MM.1S (cell line): ENCODE measurements around the gene TRAF3.

ENCODE experiments used
- DNase-seq: peaks from one replicate; pipeline ENCODE4 v3.0.0-alpha.2; 2015
- H2AFZ ChIP-seq: fragments of 300-600 bp; sonication (generic); 2 replicates; pipeline ENCODE4 v1.6.0; 2016; ENCODE audit warnings: antibody characterized with exemption, low read length
- H3F3A ChIP-seq: fragments of 300-600 bp; sonication (generic); 2 replicates; pipeline ENCODE4 v1.6.1; 2016; ENCODE audit warnings: mild to moderate bottlenecking, antibody characterized with exemption, low read length, moderate library complexity, mixed read lengths; ENCODE audit not compliant: insufficient read depth
- H3K27ac ChIP-seq: fragments of 300-600 bp; sonication (generic); 2 replicates; pipeline ENCODE4 v1.5.1; 2016; ENCODE audit warnings: mild to moderate bottlenecking, low read length
- H3K27me3 ChIP-seq: fragments of 300-600 bp; sonication (generic); replicated peaks from 2 replicates; pipeline ENCODE4 v1.6.0; 2016; ENCODE audit warnings: low read length; ENCODE audit not compliant: insufficient read depth
- H3K36me3 ChIP-seq: fragments of 300-600 bp; sonication (generic); replicated peaks from 2 replicates; pipeline ENCODE4 v1.6.1; 2016; ENCODE audit warnings: mild to moderate bottlenecking, low read length, mixed read lengths; ENCODE audit not compliant: insufficient read depth
- H3K4me1 ChIP-seq: fragments of 300-600 bp; sonication (generic); 2 replicates; pipeline ENCODE4 v1.6.1; 2016; ENCODE audit warnings: low read length, mixed read lengths
- H3K4me2 ChIP-seq: fragments of 300-600 bp; sonication (generic); 2 replicates; pipeline ENCODE4 v1.6.0; 2016; ENCODE audit warnings: low read depth, low read length
- H3K4me3 ChIP-seq: fragments of 300-600 bp; sonication (generic); 2 replicates; pipeline ENCODE4 v1.5.1; 2016; ENCODE audit warnings: low read length, mixed read lengths
- H3K79me2 ChIP-seq: fragments of 300-600 bp; sonication (generic); 2 replicates; pipeline ENCODE4 v1.6.1; 2016; ENCODE audit warnings: mixed run types, low read length, mixed read lengths
- H3K9ac ChIP-seq: fragments of 300-600 bp; sonication (generic); 2 replicates; pipeline ENCODE4 v1.6.1; 2016; ENCODE audit warnings: low read length, mixed read lengths
- H3K9me2 ChIP-seq: fragments of 300-600 bp; sonication (generic); replicated peaks from 2 replicates; pipeline ENCODE4 v1.6.1; 2016; ENCODE audit warnings: mild to moderate bottlenecking, low read length, mixed read lengths; ENCODE audit not compliant: insufficient read depth
- H3K9me3 ChIP-seq: fragments of 300-600 bp; sonication (generic); replicated peaks from 2 replicates; pipeline ENCODE4 v1.6.1; 2016; ENCODE audit warnings: mild to moderate bottlenecking, low read length, mixed read lengths; ENCODE audit not compliant: insufficient read depth
- H4K20me1 ChIP-seq: fragments of 300-600 bp; sonication (generic); 2 replicates; pipeline ENCODE4 v1.6.1; 2016; ENCODE audit warnings: mild to moderate bottlenecking, low read length, moderate library complexity, mixed read lengths; ENCODE audit not compliant: insufficient read depth
- EZH2 ChIP-seq: fragments of 300-600 bp; sonication (generic); optimal IDR thresholded peaks from 2 replicates; pipeline ENCODE3; 2017; ENCODE audit warnings: low read depth, mild to moderate bottlenecking, antibody characterized with exemption, low read length, mixed read lengths
- EZH2phosphoT487 ChIP-seq: fragments of 300-600 bp; sonication (generic); IDR thresholded peaks from 2 replicates; pipeline ENCODE4 v1.6.1; 2018; ENCODE audit warnings: antibody characterized with exemption, low read length
- TF ChIP-seq, protein P1 (sequence below): fragments of 300-600 bp; sonication (generic); IDR thresholded peaks from 2 replicates; pipeline ENCODE4 v1.5.1; 2016; ENCODE audit warnings: antibody characterized with exemption, low read length, mixed read lengths

TRAF3 gene

DNA sequence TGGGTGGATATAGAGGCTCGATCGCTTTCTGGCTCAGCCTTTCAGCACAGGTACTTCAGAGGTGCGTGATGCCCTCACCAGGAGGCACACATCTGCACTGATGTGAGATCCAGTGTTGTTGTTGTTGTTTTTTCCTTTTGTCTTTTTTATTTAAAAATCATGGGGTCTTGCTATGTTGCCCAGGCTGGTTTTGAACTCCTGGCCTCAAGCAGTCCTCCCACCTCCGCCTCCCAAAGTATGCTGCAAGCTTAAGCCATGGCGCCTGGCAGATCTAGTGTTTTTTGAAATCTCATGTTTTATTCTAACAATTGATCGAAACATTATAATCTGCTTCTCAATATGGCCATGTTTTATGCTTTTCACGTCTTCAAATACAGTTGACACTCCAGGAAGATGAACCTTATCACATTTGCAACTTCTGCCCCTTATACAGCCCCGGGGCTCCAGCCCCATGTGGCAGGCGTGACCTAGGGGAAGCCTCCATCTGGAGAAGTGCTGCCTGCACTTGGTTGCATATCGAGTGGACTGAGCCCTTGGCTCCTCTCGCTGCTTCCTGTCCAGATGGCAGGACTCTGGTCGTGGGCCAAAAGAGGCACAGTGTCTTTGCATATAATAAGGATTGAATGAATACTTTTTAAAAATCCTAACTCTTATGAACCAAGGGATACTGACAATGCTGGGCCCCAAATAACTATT lies 71.7 kb downstream of the TRAF3 start:
- Histone ChIP-seq H3K27me3 (no peaks in the 10 kb centered on the region), H2AFZ (no peak overlapping the region), H3K27ac (no peak overlapping the region), H3K4me2 (no peak overlapping the region), H3K9me2 (no peaks in the 10 kb centered on the region), H4K20me1 (no peaks in the 10 kb centered on the region), H3K9me3 (no peaks in the 10 kb centered on the region), H3K4me3 (no peak overlapping the region), H3K9ac (no peak overlapping the region), H3K4me1 (no peaks in the 10 kb centered on the region), H3K36me3 (no peaks in the 10 kb centered on the region), H3F3A (no peaks in the 10 kb centered on the region), H3K79me2 (peaks cover 16% of the 10 kb centered on the region; the same call in 1 of the 2 replicates)
- no peak for DNase-seq
- TF ChIP-seq EZH2 (no peak), EZH2phosphoT487 (no peak)
- TF ChIP-seq, protein P1, sequence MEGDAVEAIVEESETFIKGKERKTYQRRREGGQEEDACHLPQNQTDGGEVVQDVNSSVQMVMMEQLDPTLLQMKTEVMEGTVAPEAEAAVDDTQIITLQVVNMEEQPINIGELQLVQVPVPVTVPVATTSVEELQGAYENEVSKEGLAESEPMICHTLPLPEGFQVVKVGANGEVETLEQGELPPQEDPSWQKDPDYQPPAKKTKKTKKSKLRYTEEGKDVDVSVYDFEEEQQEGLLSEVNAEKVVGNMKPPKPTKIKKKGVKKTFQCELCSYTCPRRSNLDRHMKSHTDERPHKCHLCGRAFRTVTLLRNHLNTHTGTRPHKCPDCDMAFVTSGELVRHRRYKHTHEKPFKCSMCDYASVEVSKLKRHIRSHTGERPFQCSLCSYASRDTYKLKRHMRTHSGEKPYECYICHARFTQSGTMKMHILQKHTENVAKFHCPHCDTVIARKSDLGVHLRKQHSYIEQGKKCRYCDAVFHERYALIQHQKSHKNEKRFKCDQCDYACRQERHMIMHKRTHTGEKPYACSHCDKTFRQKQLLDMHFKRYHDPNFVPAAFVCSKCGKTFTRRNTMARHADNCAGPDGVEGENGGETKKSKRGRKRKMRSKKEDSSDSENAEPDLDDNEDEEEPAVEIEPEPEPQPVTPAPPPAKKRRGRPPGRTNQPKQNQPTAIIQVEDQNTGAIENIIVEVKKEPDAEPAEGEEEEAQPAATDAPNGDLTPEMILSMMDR: no peak

DNA sequence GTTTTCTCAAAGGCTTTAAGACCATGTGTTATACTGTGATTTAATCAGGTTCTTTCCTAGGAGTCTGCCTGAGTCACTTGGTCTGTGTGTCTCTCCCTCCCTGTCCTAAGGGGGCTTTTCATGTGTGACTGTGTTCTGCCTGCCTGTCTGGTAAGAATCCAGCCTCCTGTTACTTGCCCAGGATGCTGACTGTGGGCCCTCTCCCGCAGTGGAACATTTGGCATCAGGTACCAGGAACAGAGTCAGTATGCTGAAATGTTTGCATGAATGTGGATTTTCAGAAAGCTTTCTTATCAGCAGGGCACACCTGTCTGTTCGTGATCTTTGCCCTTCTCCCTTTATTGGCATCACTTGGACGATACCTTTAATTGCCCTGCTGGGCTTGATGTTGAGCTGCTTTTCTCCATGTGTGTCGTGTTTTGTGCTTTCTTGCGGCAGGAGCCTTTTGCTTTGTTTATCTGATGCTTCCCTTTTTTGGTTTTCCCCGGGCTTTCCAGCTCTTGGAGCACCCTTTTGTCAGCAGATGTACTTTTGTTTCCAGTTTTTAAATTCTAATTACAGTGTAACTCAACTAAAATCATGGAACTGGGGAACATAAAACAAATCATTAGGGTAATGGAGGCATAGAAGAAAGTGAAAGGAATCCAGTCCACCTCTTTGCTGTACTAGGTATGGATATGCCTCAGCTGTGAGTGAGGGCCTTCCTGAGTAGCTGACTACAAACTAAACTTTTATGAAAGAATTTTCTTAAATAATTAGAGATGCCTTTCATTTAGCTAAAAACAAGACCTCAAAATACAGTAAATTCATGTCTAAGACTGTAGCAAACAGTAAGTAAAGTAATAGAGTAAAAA lies 72.5 kb downstream of the TRAF3 start:
- H3K4me3 ChIP-seq: no peak overlapping the region
- no peak overlapping the region for H3K4me2 ChIP-seq
- H3F3A ChIP-seq: no peaks in the 10 kb centered on the region
- no peaks in the 10 kb centered on the region for H3K9me2 ChIP-seq
- H3K27me3 ChIP-seq: no peaks in the 10 kb centered on the region
- H3K79me2 ChIP-seq: peaks cover 23% of the 10 kb centered on the region
- H3K9ac ChIP-seq: no peak overlapping the region
- H4K20me1 ChIP-seq: no peaks in the 10 kb centered on the region
- H3K4me1 ChIP-seq: no peaks in the 10 kb centered on the region
- H3K9me3 ChIP-seq: no peaks in the 10 kb centered on the region
- no peak overlapping the region for H2AFZ ChIP-seq
- no peaks in the 10 kb centered on the region for H3K36me3 ChIP-seq
- no peak overlapping the region for H3K27ac ChIP-seq
- TF ChIP-seq EZH2phosphoT487: no peak
- TF ChIP-seq, protein P1: no peak
- TF ChIP-seq EZH2: no peak
- no peak for DNase-seq

DNA sequence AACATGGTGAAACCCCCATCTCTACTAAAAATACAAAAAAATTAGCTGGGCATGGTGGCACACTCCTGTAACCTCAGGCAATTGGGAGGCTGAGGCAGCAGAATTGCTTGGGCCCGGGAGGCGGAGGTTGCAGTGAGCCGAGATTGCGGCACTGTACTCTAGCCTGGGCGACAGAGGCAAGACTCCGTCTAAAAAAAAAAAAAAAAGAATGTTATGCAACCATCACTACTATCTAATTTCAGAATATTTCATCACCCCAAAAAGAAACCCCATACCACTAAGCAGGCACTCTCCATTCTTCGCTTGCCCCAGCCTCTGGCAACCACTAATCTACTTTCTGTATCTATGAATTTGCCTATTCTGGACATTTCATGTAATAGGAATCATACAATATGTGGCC lies 76.4 kb downstream of the TRAF3 start:
- Histone ChIP-seq H3K4me2 (no peak overlapping the region), H3K4me3 (no peak overlapping the region), H3K27ac (no peak overlapping the region), H3K9me2 (no peaks in the 10 kb centered on the region), H4K20me1 (no peaks in the 10 kb centered on the region), H3K9ac (no peak overlapping the region), H3F3A (no peaks in the 10 kb centered on the region), H3K79me2 (peaks cover 35% of the 10 kb centered on the region), H3K27me3 (no peaks in the 10 kb centered on the region), H3K9me3 (no peaks in the 10 kb centered on the region), H3K36me3 (no peaks in the 10 kb centered on the region), H3K4me1 (no peaks in the 10 kb centered on the region), H2AFZ (no peak overlapping the region)
- TF ChIP-seq EZH2phosphoT487: no peak
- no peak for TF ChIP-seq EZH2
- TF ChIP-seq, protein P1: no peak
- DNase-seq: no peak
